ENCODE data around the gene KIF5A.
"Not testable (repeated sequence)": the region's sequence is repeated elsewhere in the genome, so short reads cannot be mapped to it uniquely, and the experiment has no call there.

KIF5A gene

DNA sequence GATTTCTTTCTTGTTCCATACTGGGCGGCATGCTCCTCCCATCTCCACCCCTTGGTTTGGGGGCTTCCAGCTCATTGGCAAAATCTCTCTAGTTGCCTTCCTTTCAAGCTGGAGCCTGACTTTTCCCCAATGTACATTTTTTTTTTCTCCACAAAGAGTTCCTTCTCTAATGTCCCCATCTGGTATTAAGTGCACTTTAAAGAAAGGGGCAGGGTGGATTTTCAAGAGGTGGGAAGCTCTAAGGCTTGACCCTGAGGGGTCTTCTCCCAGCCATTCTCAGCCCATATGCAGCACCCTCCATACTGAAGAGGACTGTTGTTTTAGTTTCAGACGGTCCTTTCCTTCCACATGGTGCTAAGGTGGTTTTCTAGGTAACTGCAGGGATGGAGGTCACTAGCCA, 35.3 kb downstream of the KIF5A start:
- no peak for DNase-seq

- DNase-seq = no peak
Measured at GRCh38 chr12:57586128-57586527, 36.3 kb downstream of the KIF5A start.

- DNase-seq = no peak
Measured at GRCh38 chr12:57586832-57587429, 37.1 kb downstream of the KIF5A start.

- not testable (repeated sequence) for DNase-seq
Measured at GRCh38 chr12:57588951-57589610, 39.2 kb downstream of the KIF5A start.

DNA sequence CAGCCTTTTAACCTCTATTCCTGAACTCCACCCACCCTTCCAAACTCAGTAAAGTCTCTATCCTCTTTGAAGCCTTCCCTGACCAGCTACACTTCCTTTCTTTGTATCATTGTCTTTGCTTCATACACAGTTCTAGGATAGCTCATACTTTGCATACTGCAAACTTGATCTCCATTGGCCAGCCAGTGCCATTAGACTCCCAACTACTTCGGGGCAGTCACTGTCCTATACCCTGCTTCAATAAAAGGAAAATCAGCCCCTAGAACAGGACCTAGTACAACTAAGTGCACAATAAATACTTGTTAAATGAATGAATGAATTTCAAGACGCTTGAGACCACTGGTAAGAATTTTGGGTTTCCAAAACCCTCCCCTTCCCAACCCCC, 40.6 kb downstream of the KIF5A start:
- no peak for DNase-seq

- peak; percentile 95 for DNase-seq
Measured at GRCh38 chr12:57590864-57591781, 41.3 kb downstream of the KIF5A start, which contains the start of gene PIP4K2C. PIP4K2C (plus strand) TSS chr12:57591192; CDS start chr12:57591290, 98 bp downstream.

- DNase-seq = no peak
Measured at GRCh38 chr12:57591782-57592325, 42.0 kb downstream of the KIF5A start.

- no peak for DNase-seq
Measured at GRCh38 chr12:57592551-57593165, 42.8 kb downstream of the KIF5A start.

DNA sequence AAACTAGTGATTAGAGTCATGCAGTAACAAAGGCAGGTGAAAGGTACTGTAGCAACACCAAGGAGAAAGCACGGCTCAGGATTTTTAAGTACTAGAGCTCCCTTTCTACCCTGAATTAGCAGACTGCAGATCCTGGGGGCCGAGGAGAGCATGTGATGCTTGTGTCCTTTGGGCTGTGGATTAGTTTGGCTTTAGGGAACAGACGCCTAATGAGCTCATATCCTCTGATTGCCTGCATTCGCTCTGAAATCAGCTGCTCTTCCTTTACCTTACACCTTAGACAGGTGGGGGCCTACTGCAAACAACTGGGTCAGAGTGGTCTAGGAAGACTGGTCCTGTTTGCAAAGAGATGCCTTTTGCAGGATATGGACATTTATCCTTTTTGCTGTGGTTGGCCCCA, 43.3 kb downstream of the KIF5A start:
- DNase-seq = no peak

DNA sequence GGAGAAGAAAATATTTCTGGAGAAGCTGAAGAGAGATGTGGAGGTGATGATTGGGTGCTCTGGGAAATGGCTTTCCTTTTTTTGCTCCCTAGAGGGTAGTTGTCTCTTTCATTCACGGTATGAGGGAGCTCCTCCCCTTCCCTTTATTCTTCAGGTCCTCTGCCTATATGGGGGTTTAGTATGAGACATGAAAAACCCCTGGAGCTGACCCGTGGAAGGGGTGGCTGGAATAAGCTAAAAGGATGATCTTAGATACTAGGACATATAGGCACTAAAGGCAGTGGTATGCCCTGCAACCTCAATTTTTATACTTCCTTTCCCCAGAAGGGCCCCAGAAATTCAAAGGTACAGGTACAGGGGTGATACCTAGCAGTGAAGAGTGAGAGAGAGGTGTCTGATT, 50.6 kb downstream of the KIF5A start:
- no peak for DNase-seq

DNA sequence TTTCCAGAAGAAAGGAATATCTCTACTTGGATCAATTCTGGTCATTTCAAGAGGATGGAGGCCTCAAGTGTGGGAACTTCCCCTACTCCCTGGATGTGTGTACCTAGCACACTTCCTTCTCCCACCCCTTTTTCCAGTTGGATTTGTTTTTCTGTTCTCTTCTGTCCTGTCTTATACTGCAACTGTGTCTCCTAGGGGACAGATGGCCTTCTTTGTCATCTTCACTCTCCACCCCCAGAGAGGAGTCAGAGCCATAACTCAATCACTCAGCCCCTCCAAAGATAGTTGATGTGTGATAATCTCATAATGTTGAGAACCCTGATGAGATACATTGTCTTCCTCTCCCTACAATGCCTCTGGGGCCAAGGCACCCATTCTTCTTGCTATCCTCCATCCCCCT, 52.7 kb downstream of the KIF5A start:
- no peak for DNase-seq

- no peak for DNase-seq
Measured at GRCh38 chr12:57603324-57603723, 53.5 kb downstream of the KIF5A start.

- DNase-seq = peak; percentile 85
Measured at GRCh38 chr12:57603815-57604453, 54.1 kb downstream of the KIF5A start.

GRCh38 chr12:57604454-57604991, 54.7 kb downstream of the KIF5A start, which contains the start of gene DTX3:
DTX3 (plus strand) TSS chr12:57604824; CDS start chr12:57606518, 1,694 bp downstream.
- no peak for DNase-seq

DNA sequence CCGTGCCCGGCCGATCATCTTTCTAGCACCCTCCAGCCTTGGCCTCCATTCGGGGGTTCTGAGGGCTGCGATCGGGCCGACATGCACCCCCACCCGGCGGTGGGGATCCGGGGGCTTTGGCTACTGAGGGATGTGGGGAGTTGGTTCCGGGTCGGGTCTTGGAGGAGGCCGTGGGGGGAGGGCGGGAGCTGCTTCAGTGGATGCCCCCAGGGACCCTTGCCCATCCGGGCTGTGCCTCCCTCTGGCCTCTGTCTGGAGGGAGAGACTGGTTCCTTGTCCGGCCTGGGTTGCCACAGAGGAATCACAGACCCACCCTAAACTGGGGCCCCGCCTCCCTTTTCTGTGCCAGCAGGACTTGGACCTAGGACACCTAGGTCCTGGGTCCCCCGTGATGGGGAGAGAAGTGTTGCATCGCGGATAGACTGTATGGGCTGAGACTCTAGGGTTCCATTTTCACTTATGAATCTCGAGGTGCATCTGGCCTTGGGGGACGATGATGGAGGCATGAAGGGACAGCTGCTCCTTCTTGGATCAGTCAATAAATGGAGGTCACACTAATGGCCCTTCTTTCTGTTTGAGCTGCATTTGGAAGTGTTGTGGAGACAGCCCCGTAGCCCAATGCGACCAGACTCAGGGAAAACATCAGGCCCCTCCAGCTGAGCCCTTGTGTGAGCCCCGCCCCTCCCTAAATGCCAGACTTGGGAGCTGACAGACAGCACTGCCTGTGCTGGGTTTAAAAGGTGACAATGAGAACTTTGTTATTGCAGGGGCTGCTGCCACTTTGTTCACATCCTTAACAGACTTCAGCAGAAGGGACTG, 55.4 kb downstream of the KIF5A start:
- peak; percentile 84 for DNase-seq

- no peak for DNase-seq
Measured at GRCh38 chr12:57605811-57606311, 56.0 kb downstream of the KIF5A start.

- DNase-seq = no peak
Measured at GRCh38 chr12:57606399-57606798, 56.6 kb downstream of the KIF5A start.

DNA sequence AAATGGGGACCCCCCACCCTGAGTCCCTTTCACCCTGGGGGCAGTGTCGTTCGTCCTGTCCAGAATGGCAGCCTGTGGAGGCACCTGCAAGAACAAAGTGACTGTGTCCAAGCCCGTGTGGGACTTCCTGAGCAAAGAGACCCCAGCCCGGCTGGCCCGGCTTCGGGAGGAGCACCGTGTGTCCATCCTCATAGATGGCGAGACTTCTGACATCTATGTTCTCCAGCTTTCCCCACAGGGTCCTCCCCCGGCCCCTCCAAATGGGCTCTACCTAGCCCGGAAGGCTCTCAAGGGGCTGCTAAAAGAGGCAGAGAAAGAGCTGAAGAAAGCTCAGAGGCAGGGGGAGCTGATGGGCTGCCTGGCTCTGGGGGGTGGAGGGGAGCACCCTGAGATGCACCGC, 57.0 kb downstream of the KIF5A start:
- DNase-seq = no peak

GRCh38 chr12:57607958-57608663, 58.3 kb downstream of the KIF5A start:
- DNase-seq = no peak

GRCh38 chr12:57609101-57609780, 59.4 kb downstream of the KIF5A start:
- no peak for DNase-seq

Measured in islet precursor cell (in vitro differentiated cells).